AG10803 (cell line): ENCODE measurements around the gene EFHC2.
A peak's percentile ranks its signal among the peaks of the same experiment; 100 is the strongest.

Experiments
- DNase-seq: peaks from one replicate; pipeline ENCODE4 v3.0.0; 2010; ENCODE audit warnings: low read depth
- H3K4me3 ChIP-seq: 2 replicates; pipeline ENCODE4 v1.5.1; 2011; ENCODE audit warnings: mild to moderate bottlenecking, low read length, control low read depth
- TF ChIP-seq, protein P1 (sequence below): conservative IDR thresholded peaks from 2 replicates; pipeline ENCODE4 v1.5.1; 2011; ENCODE audit warnings: mild to moderate bottlenecking, low read length, control low read depth, inconsistent platforms

EFHC2 gene

DNA sequence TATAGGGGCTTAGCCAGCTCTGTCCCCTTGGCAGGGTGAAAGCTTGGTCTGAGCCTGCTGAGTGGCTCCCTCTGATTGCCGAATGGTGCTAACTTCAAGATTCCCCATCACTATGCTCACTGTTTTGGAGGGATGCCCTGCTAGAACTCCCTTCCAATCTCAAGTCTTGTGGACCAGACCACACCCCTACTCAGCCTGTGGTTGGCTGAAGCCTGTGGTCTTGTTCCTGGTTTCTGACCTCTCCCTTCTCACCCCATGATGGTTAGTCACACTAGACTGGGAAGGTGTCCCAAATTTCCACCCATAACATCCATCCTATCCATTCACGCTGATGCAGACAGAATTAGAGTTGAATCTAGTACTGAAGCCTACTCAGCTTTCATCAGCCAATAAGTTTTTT, 185.6 kb downstream of the EFHC2 start:
- DNase-seq, result peak; percentile 4
- TF ChIP-seq, protein P1, sequence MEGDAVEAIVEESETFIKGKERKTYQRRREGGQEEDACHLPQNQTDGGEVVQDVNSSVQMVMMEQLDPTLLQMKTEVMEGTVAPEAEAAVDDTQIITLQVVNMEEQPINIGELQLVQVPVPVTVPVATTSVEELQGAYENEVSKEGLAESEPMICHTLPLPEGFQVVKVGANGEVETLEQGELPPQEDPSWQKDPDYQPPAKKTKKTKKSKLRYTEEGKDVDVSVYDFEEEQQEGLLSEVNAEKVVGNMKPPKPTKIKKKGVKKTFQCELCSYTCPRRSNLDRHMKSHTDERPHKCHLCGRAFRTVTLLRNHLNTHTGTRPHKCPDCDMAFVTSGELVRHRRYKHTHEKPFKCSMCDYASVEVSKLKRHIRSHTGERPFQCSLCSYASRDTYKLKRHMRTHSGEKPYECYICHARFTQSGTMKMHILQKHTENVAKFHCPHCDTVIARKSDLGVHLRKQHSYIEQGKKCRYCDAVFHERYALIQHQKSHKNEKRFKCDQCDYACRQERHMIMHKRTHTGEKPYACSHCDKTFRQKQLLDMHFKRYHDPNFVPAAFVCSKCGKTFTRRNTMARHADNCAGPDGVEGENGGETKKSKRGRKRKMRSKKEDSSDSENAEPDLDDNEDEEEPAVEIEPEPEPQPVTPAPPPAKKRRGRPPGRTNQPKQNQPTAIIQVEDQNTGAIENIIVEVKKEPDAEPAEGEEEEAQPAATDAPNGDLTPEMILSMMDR, result no peak
- no peak overlapping the region for H3K4me3 ChIP-seq

DNA sequence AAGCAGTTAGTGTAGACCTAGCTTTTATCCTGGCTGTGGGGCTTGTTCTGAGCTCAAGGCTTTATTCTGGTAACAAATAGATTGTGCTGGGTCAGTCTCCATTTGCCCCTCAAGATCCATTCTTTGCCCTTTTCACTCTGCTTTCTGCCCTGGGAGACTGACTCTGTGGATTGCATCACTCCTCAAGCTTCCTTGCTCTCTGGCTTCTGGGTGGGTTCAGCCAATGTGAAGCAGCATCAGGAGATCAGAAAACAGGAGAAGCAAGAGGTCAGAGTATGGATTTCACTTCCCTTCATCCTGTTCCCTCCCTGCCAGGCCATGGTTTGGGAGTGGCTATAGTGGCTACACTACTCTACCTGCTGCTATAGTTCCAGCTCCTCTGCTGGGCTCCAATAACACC, 186.2 kb downstream of the EFHC2 start:
- DNase-seq, result no peak
- no peak overlapping the region for H3K4me3 ChIP-seq
- TF ChIP-seq, protein P1, result no peak

DNA sequence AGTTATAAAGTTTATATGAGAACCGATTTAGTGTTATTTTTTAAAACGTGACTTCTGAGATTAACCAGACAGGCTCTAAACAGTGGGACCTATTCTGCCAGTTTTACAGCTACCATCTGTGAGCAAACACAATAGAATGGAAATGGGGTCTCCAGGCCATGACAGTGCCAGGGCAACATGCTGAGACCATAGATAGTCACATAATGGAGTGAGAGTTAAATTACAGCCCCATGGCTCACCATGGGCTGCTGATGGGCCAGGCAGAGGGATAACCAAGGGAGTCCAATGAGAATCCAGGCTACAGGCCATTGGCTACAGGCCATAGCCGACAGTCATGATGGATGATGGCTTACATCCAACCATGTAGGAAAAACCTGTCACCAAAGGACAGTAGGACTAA, 186.7 kb downstream of the EFHC2 start:
- H3K4me3 ChIP-seq, result no peak overlapping the region
- no peak for DNase-seq
- TF ChIP-seq, protein P1, result no peak

DNA sequence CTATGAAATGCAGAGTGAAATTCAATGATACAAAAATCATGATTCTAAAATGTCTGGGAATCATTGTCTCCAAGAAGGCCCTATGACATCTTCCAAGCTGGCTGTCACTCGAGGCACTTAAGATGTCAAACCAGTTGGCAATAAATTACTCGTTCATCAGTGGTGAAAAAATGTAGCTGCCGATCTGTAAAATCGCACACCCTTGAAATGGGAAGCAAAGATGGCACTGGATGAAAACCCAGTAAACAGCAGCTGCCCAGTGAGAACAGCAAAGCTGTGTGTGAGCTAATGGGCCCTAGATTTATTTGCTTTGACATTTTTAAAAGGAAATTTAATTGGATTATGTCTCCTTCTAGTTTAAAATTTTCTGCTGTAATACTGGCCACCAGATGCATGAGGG, 188.3 kb downstream of the EFHC2 start:
- DNase-seq, result no peak
- no peak overlapping the region for H3K4me3 ChIP-seq
- TF ChIP-seq, protein P1, result no peak

DNA sequence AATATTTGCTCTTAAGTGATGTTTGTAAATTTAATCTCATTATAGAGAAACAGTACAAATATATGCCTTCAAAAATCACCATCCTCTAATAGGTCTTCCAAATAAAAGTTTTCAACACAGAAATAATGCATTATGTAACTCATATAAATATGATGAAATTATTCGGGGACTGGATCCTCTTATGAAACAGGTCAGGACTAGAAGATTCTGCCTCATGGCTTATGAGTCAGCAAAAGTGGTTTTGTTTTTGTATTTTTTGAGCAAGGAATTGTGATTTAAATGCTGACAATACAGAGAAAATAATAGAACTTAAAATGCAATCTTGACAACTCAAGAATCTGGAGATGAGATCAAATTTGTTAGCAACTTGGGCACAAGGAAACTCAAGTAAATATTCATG, 190.6 kb downstream of the EFHC2 start:
- peak; percentile 34 for DNase-seq
- TF ChIP-seq, protein P1, result no peak
- H3K4me3 ChIP-seq, result no peak overlapping the region

DNA sequence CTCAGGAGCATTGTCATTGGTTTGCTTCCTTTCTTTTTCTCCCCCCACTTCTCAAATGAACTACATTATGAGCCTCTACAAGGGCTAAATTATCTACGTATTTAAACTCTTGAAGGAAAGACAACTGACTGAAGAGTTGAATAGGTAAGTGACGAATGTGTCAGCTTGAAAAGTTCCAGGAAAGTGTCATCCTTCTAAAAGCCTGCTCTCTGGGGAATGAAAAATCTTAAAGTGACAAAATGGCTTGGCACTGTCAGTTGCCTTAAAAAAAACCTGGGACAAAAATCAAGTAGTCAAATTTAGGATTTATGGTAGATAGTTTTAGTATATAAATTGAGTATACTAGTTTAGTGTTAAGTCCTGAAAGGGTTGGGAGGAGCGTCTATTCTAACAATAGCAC, 196.3 kb downstream of the EFHC2 start:
- TF ChIP-seq, protein P1, result no peak
- DNase-seq, result no peak
- no peak overlapping the region for H3K4me3 ChIP-seq

DNA sequence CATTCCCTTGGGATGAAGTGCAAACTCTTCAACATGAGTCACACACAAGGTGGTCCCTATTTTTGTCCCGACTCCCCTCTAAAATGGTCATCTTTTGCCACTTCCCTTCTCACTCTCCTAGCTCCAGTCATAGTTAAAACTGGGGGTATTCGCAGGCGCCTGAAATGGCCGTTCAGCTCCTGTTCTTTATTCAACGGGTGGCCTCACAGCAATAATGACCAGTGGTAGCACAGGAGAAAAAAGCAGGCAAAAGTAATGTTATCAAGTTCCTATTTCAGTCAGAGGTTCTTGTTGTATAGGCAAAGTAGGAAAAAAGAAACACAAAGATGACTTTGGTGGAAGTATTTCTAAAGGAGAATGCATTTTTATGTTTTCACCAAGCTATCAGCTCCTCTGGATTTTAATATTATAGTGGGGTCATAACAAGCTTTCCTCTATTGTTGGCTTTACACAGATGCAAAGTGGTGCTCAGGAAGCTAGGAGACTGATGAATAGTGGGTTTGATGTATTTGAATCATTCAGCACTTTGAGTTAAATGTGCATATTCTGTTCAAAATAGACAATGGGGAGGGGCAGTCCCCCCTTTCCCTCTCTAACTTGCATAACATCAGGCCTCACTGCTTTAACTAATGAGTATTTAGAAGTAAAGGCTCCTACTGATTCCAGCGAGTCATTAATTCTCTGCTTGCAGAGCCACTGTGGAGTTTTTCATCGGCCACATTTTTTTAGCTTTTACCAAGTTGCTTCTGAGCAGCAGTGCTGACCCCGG, 199.1 kb downstream of the EFHC2 start:
- no peak for DNase-seq
- TF ChIP-seq, protein P1, result no peak
- H3K4me3 ChIP-seq, result no peak overlapping the region
